ENCODE measurements around the gene METTL13.

METTL13 gene

GRCh38 chr1:171805395-171806115 lies 24.1 kb downstream of the METTL13 start:
- no peak overlapping the region for H3K9ac ChIP-seq (ENCODE audit: low read depth, low read length)
- H3K4me2 ChIP-seq (ENCODE audit: low read length) = peak overlapping the region; percentile 52
- no peaks in the 10 kb centered on the region for H3K9me3 ChIP-seq (replicated peaks; ENCODE audit: low read length)
- H3K27me3 ChIP-seq (ENCODE audit: control insufficient read depth, insufficient read depth, low read length) = no peaks in the 10 kb centered on the region
- no peaks in the 10 kb centered on the region for H3K4me1 ChIP-seq (ENCODE audit: control insufficient read depth, insufficient read depth, low read length)
- no peaks in the 10 kb centered on the region for H3K36me3 ChIP-seq (ENCODE audit: insufficient read depth, low read length)
- H3K4me3 ChIP-seq (ENCODE audit: low read length) = peak overlapping the region; percentile 3

DNA sequence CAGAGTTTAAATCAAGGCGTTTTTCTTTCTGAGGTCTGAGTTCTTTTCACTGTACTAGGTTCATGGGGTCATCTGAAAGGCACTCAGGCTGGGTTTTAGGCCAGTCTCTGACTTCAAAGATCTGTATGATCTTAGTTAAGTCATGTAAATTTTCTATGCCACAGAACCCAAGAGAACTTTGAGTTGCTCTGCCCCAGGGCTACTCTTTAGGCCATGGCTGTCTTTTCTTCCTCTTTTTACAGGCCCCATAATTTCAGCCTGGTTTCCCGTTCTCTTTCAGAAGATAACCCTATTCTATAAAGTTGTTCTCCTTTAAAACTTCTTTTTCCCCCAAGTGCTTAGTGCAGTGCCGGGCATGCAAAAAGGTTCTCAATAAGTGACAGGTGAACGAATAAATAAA lies 26.1 kb downstream of the METTL13 start:
- Histone ChIP-seq H3K36me3 (ENCODE audit: insufficient read depth, low read length) (no peaks in the 10 kb centered on the region), H3K27me3 (ENCODE audit: control insufficient read depth, insufficient read depth, low read length) (no peaks in the 10 kb centered on the region), H3K9ac (ENCODE audit: low read depth, low read length) (no peak overlapping the region), H3K4me1 (ENCODE audit: control insufficient read depth, insufficient read depth, low read length) (no peaks in the 10 kb centered on the region), H3K9me3 (replicated peaks; ENCODE audit: low read length) (no peaks in the 10 kb centered on the region), H3K4me3 (ENCODE audit: low read length) (no peak overlapping the region), H3K4me2 (ENCODE audit: low read length) (no peak overlapping the region)

DNA sequence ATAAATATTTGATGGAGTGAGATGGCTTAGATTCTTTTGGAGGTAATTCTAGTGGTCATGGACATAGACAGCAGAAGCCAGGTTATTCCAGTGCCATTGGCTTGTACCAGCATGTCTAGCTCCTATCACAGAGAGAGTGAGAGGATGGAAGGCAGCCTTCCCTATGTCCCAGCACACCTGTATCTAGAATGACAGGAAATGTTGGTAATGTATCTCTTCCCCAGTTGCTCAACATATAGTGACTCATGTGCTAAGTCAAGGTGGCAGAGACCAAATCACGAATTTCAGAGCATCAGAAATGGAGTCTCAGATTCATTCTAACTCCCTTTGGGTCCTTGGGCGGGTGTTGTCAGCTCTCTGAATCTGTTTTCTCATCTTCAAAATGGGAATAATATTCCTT lies 28.4 kb downstream of the METTL13 start:
- H3K27me3 ChIP-seq (ENCODE audit: control insufficient read depth, insufficient read depth, low read length) = no peaks in the 10 kb centered on the region
- H3K9ac ChIP-seq (ENCODE audit: low read depth, low read length) = no peak overlapping the region
- H3K4me3 ChIP-seq (ENCODE audit: low read length) = no peak overlapping the region
- peaks cover 3% of the 10 kb centered on the region for H3K4me1 ChIP-seq (ENCODE audit: control insufficient read depth, insufficient read depth, low read length)
- H3K4me2 ChIP-seq (ENCODE audit: low read length) = no peak overlapping the region
- H3K9me3 ChIP-seq (replicated peaks; ENCODE audit: low read length) = no peaks in the 10 kb centered on the region
- no peaks in the 10 kb centered on the region for H3K36me3 ChIP-seq (ENCODE audit: insufficient read depth, low read length)

- H3K36me3 ChIP-seq (ENCODE audit: insufficient read depth, low read length) = no peaks in the 10 kb centered on the region
- H3K9ac ChIP-seq (ENCODE audit: low read depth, low read length) = no peak overlapping the region
- H3K4me2 ChIP-seq (ENCODE audit: low read length) = no peak overlapping the region
- H3K27me3 ChIP-seq (ENCODE audit: control insufficient read depth, insufficient read depth, low read length) = no peaks in the 10 kb centered on the region
- H3K4me3 ChIP-seq (ENCODE audit: low read length) = no peak overlapping the region
- no peaks in the 10 kb centered on the region for H3K9me3 ChIP-seq (replicated peaks; ENCODE audit: low read length)
- peaks cover 6% of the 10 kb centered on the region for H3K4me1 ChIP-seq (ENCODE audit: control insufficient read depth, insufficient read depth, low read length)
These were observed 30.2 kb downstream of the METTL13 start for GRCh38 chr1:171811672-171812071.

DNA sequence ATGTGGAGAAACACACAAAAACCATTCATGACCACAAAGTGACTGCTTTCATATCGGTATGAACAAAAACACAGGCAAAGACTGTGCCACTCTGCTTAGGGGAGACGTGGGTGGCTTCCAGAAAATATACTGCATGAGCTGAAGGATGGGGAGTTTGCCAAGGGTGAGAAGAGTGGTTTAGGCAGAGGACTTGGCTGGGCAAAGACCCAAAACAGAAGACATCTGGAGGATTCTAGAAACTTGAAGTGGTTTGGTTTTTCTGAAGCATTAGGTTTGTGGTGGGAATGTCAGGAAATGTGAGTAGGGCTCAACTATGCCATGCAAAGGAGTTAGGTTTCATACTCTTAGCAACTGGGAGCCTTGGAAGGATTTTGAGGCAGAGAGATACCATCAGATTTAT lies 33.2 kb downstream of the METTL13 start:
- Histone ChIP-seq H3K9me3 (replicated peaks; ENCODE audit: low read length) (no peaks in the 10 kb centered on the region), H3K9ac (ENCODE audit: low read depth, low read length) (no peak overlapping the region), H3K4me3 (ENCODE audit: low read length) (no peak overlapping the region), H3K27me3 (ENCODE audit: control insufficient read depth, insufficient read depth, low read length) (no peaks in the 10 kb centered on the region), H3K4me1 (ENCODE audit: control insufficient read depth, insufficient read depth, low read length) (peaks cover 20% of the 10 kb centered on the region), H3K36me3 (ENCODE audit: insufficient read depth, low read length) (no peaks in the 10 kb centered on the region), H3K4me2 (ENCODE audit: low read length) (no peak overlapping the region)

- Histone ChIP-seq H3K9me3 (replicated peaks; ENCODE audit: low read length) (no peaks in the 10 kb centered on the region), H3K4me3 (ENCODE audit: low read length) (no peak overlapping the region), H3K27me3 (ENCODE audit: control insufficient read depth, insufficient read depth, low read length) (no peaks in the 10 kb centered on the region), H3K4me2 (ENCODE audit: low read length) (no peak overlapping the region), H3K9ac (ENCODE audit: low read depth, low read length) (no peak overlapping the region), H3K36me3 (ENCODE audit: insufficient read depth, low read length) (no peaks in the 10 kb centered on the region), H3K4me1 (ENCODE audit: control insufficient read depth, insufficient read depth, low read length) (peaks cover 20% of the 10 kb centered on the region)
These were observed 34.9 kb downstream of the METTL13 start for GRCh38 chr1:171816300-171816901.

GRCh38 chr1:171817511-171818265 lies 36.2 kb downstream of the METTL13 start:
- peak overlapping the region; percentile 41 for H3K4me3 ChIP-seq (ENCODE audit: low read length)
- no peaks in the 10 kb centered on the region for H3K9me3 ChIP-seq (replicated peaks; ENCODE audit: low read length)
- peak overlapping the region; percentile 51 for H3K4me2 ChIP-seq (ENCODE audit: low read length)
- peaks cover 20% of the 10 kb centered on the region for H3K4me1 ChIP-seq (ENCODE audit: control insufficient read depth, insufficient read depth, low read length)
- H3K9ac ChIP-seq (ENCODE audit: low read depth, low read length) = no peak overlapping the region
- H3K27me3 ChIP-seq (ENCODE audit: control insufficient read depth, insufficient read depth, low read length) = no peaks in the 10 kb centered on the region
- H3K36me3 ChIP-seq (ENCODE audit: insufficient read depth, low read length) = no peaks in the 10 kb centered on the region

DNA sequence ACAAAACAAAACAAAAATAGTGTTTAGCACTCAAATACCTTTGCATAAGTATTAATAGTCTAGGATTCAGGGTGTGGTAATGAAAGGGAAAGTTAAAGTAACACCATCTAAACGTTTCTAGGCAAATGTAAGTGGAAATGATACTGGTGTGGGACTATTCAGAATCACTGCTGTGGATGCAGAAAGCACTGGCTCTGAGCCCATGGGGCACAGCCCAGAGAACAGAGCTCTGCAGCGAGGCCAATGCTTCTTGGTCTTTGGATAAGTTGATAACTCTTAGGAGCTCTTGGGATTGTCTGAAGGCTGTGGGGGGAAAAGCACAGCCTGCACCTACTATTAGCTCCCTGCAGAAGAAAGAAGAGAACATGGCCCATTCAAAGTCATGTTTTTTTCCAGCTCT lies 38.5 kb downstream of the METTL13 start:
- Histone ChIP-seq H3K27me3 (ENCODE audit: control insufficient read depth, insufficient read depth, low read length) (no peaks in the 10 kb centered on the region), H3K4me2 (ENCODE audit: low read length) (no peak overlapping the region), H3K4me1 (ENCODE audit: control insufficient read depth, insufficient read depth, low read length) (peaks cover 17% of the 10 kb centered on the region), H3K36me3 (ENCODE audit: insufficient read depth, low read length) (no peaks in the 10 kb centered on the region), H3K4me3 (ENCODE audit: low read length) (no peak overlapping the region), H3K9me3 (replicated peaks; ENCODE audit: low read length) (no peaks in the 10 kb centered on the region), H3K9ac (ENCODE audit: low read depth, low read length) (no peak overlapping the region)

DNA sequence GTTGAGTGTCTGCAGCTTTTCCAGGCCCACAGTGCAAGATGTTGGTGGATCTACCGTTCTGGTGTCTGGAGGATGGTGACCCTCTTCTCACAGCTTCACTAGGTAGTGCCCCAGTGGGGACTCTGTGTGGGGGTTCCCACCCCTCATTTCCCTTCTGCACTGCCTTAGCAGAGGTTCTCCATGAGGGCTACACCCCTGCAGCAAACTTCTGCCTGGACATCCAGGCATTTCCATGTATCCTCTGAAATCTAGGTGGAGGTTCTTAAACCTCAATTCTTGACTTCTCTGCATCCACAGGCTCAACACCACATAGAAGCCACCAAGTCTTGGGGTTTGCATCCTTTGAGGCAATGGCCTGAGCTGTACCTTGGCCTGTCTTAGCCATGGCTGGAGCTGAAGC lies 45.5 kb downstream of the METTL13 start:
- Histone ChIP-seq H3K4me3 (ENCODE audit: low read length) (no peak overlapping the region), H3K9ac (ENCODE audit: low read depth, low read length) (no peak overlapping the region), H3K9me3 (replicated peaks; ENCODE audit: low read length) (no peaks in the 10 kb centered on the region), H3K36me3 (ENCODE audit: insufficient read depth, low read length) (no peaks in the 10 kb centered on the region), H3K27me3 (ENCODE audit: control insufficient read depth, insufficient read depth, low read length) (no peaks in the 10 kb centered on the region), H3K4me2 (ENCODE audit: low read length) (no peak overlapping the region), H3K4me1 (ENCODE audit: control insufficient read depth, insufficient read depth, low read length) (no peaks in the 10 kb centered on the region)

DNA sequence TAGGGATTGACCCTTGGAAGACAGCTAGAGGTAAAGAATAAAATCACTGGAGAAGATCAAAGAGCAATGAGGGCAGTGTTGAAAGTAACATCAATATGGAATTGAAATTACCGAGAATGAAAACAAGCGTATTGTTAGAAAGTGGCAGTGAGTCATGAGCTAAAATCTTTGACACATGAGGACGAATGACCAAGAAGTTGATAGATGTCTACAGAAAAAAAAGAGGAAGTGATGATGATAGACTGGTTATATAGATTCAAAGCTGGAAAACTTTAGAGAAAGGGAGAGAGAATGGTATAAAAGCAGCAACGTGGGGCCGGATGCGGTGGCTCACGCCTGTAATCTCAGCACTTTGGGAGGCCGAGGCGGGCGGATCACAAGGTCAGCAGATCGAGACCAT lies 47.3 kb downstream of the METTL13 start:
- no peaks in the 10 kb centered on the region for H3K27me3 ChIP-seq (ENCODE audit: control insufficient read depth, insufficient read depth, low read length)
- H3K36me3 ChIP-seq (ENCODE audit: insufficient read depth, low read length) = no peaks in the 10 kb centered on the region
- no peak overlapping the region for H3K4me2 ChIP-seq (ENCODE audit: low read length)
- no peaks in the 10 kb centered on the region for H3K9me3 ChIP-seq (replicated peaks; ENCODE audit: low read length)
- no peak overlapping the region for H3K9ac ChIP-seq (ENCODE audit: low read depth, low read length)
- H3K4me3 ChIP-seq (ENCODE audit: low read length) = no peak overlapping the region
- H3K4me1 ChIP-seq (ENCODE audit: control insufficient read depth, insufficient read depth, low read length) = no peaks in the 10 kb centered on the region

GRCh38 chr1:171833091-171833825 lies 51.8 kb downstream of the METTL13 start:
- Histone ChIP-seq H3K4me2 (ENCODE audit: low read length) (no peak overlapping the region), H3K36me3 (ENCODE audit: insufficient read depth, low read length) (no peaks in the 10 kb centered on the region), H3K4me3 (ENCODE audit: low read length) (no peak overlapping the region), H3K4me1 (ENCODE audit: control insufficient read depth, insufficient read depth, low read length) (no peaks in the 10 kb centered on the region), H3K27me3 (ENCODE audit: control insufficient read depth, insufficient read depth, low read length) (no peaks in the 10 kb centered on the region), H3K9ac (ENCODE audit: low read depth, low read length) (no peak overlapping the region), H3K9me3 (replicated peaks; ENCODE audit: low read length) (no peaks in the 10 kb centered on the region)
